ENCODE results near the gene ERI2.

Gene ERI2

GRCh38 chr16:20806168-20807050, at the start of gene ERI2, which contains the start of gene REXO5:
Gene ERI2 (minus strand): TSS chr16:20806472. CDS start chr16:20806430, 42 bp downstream.
Gene REXO5 (plus strand): TSS chr16:20806527. CDS start chr16:20806954, 427 bp downstream.
- peak; percentile 94 for DNase-seq

- no peak for DNase-seq
Observed at GRCh38 chr16:20854963-20855362, 48.7 kb upstream of the ERI2 start.

GRCh38 chr16:20853981-20854620, 47.8 kb upstream of the ERI2 start:
- DNase-seq, result no peak

GRCh38 chr16:20853143-20853542, 46.9 kb upstream of the ERI2 start:
- no peak for DNase-seq

- DNase-seq, result no peak
Observed at GRCh38 chr16:20851601-20852000, 45.3 kb upstream of the ERI2 start.

GRCh38 chr16:20850981-20851380, 44.7 kb upstream of the ERI2 start:
- DNase-seq, result no peak

- DNase-seq, result no peak
Observed at GRCh38 chr16:20849589-20850390, 43.5 kb upstream of the ERI2 start.

GRCh38 chr16:20847550-20847949, 41.3 kb upstream of the ERI2 start:
- DNase-seq, result no peak

GRCh38 chr16:20846551-20846950, 40.3 kb upstream of the ERI2 start:
- no peak for DNase-seq

GRCh38 chr16:20846030-20846429, 39.8 kb upstream of the ERI2 start:
- no peak for DNase-seq

- DNase-seq, result no peak
Observed at GRCh38 chr16:20844588-20844987, 38.3 kb upstream of the ERI2 start.

GRCh38 chr16:20844054-20844453, 37.8 kb upstream of the ERI2 start:
- DNase-seq, result no peak

GRCh38 chr16:20839504-20839903, 33.2 kb upstream of the ERI2 start:
- no peak for DNase-seq

- no peak for DNase-seq
Observed at GRCh38 chr16:20838240-20838639, 32.0 kb upstream of the ERI2 start.

- no peak for DNase-seq
Observed at GRCh38 chr16:20833086-20833485, 26.8 kb upstream of the ERI2 start.

GRCh38 chr16:20830372-20830771, 24.1 kb upstream of the ERI2 start:
- DNase-seq, result no peak

- DNase-seq, result no peak
Observed at GRCh38 chr16:20829536-20829935, 23.3 kb upstream of the ERI2 start.

- no peak for DNase-seq
Observed at GRCh38 chr16:20826039-20826566, 19.8 kb upstream of the ERI2 start.

GRCh38 chr16:20822521-20823325, 16.5 kb upstream of the ERI2 start:
- DNase-seq, result no peak

- DNase-seq, result no peak
Observed at GRCh38 chr16:20821682-20822081, 15.4 kb upstream of the ERI2 start.

GRCh38 chr16:20818929-20819585, 12.8 kb upstream of the ERI2 start:
- DNase-seq, result no peak

- no peak for DNase-seq
Observed at GRCh38 chr16:20814784-20815183, 8.5 kb upstream of the ERI2 start.

Measured in COR-L47 (cell line).